GM11168 (cell line): ENCODE data around the gene TTC7B.

Experiments used
- in situ Hi-C: fragments of 300-500 bp; cut with MboI; formaldehyde crosslinking; loops from one replicate; pipeline ENCODE4 v1.12.0; 2022; ENCODE audit warnings: low sequenced_read_pairs; ENCODE audit not compliant: unreplicated experiment

TTC7B gene

GRCh38 chr14:90555126-90556011 lies 260.9 kb downstream of the TTC7B start:
- in situ Hi-C loops: no loop called here

DNA sequence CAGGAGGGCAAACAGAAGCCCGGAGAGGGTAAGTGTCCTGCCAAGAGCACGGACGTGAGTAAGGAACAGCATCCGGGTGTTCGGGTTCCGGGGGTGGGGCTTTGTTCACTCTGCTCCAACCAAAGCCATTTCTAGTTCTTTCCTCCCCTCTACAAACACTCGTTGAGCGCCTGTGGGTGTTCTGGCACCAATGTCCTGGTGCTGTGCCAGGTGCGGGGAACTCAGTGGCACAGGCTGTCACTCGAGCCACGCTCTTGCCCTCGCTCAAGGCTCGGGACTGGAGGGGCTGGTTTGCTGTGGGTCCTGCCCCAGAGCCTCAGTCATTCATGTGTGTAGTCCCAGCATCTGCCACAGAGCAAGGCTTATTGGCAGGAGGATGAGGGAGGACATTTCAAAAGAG lies 261.9 kb downstream of the TTC7B start:
- in situ Hi-C loops: no loop called here

DNA sequence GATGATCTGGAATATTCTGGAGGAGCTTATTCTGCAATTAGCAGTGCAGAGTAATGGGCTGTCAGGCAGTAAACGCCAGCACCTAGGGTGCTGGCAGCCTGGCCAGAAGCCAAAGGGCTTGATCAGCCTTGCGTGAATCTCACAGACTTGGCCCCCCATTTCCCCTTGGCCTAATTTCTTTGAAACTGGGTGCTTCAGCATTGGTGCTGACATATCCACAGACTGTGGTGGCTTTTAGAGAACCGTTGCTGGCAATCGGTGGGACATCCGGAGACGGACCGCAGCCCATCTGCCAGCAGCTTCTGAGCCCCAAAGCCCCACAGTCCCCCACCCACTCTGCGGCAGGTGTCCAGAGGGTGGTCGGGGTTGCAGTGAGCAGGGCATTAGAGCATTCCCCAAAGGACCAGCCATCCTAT lies 262.3 kb downstream of the TTC7B start:
- in situ Hi-C loops: no loop called here

- in situ Hi-C loops: no loop called here
Observed at GRCh38 chr14:90553298-90553920, 262.8 kb downstream of the TTC7B start.

GRCh38 chr14:90552465-90553297 lies 263.5 kb downstream of the TTC7B start:
- in situ Hi-C loops: no loop called here

DNA sequence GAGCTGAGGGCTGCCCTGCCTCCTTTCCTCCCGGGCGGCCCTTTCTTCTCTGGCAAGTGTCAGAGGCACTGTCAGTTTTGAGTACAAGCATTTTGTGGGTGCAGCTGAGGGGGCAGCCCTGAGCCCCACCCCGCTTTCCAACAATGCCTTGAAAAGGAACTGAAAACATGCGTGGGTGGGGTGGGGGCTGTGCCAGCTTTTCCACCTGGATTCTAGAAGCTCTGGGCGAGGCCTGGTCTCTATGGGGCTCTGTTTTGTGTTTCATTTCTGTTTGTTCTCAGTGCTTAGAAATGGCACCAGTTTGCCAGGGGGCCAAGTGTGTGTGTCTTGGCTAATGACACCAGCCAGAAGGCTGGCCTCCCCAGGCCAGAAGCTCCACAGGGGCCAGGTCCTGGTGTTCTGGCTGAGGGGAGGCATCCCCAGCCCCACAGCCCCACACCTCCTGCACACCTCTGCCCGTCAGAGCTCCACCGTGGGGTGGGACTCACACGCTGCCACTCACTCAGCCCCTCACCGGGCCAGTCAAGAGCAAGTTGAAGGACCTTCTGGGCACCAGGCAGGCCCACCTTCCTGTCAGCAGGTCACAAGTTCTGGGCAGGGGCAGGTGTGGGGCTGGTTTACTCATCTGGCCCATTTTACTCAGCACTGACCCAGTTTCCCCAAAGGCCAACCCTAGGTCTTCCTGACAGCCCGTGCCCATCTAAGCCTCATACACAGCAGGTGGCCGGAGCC lies 264.3 kb downstream of the TTC7B start:
- in situ Hi-C loops: no loop called here

DNA sequence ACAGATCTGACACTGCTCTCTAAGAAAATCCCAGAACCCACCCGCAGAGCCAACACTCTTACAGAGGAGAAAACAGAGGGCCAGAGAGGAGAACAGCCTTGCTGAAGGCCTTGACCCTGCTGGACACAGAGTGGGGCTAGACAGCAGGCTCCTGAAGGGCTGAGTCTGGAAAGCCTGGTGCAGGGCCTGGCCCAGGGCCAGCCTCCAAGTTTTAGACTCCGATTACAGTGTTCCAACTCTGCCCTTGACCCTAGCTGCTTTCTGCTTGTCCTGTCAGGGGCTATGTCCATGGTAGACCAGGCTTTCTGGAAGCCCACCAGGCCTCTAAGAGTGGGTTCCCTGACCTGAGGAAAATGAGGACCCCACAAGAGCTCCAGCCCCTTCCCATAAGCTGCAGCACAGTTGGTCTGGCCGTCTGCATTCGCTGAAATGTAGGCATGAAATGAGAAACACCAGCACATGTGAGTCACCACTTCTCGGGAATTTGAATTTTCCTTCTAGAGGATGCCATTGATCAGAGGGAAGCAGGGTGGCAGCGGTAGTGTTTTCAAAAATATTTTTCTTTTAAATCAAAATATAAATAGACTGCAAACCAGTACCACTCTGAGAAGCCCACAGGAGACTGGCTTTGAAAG lies 265.0 kb downstream of the TTC7B start:
- in situ Hi-C loops: no loop called here

- in situ Hi-C loops: no loop called here
Observed at GRCh38 chr14:90549794-90550641, 266.2 kb downstream of the TTC7B start.

GRCh38 chr14:90548455-90548854 lies 267.8 kb downstream of the TTC7B start:
- in situ Hi-C loops: no loop called here

DNA sequence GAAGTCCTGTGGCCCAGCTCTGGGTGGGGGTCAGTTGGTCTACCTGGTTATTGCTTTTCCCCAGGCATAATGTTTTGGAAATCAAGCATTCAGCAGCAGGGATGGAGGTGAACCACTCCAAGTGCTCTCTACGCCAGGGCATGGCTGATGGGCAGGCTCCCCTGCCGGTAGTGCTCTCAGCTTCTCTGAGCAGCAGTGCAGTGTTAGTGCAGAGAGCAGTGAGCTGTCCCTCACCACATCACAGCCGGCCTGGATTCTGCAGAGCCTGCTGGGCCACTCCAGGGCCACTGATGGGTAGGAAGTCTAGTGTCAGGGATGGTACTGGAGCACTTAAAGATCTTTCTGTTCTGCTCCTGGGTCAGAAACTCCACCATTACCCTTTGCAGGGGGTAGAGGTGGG lies 268.3 kb downstream of the TTC7B start:
- in situ Hi-C loops: no loop called here

DNA sequence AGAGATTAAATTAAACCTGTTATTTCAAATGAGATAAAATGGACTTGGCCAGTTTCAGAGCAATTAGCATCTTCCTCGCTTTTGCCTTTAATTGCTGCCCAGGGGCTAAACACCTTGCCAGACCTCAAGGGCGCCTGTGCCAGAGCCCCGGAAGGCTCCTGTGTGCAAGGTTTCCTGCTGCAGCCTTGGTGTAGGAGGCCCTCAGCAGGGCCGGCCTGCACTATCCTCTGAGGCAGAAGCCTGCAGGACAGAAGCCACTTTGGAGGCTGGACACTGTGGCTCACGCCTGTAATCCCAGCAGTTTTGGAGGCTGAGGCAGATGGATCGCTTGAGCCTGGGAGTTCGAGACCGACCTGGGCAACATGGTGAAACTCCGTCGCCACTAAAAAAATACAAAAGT lies 269.0 kb downstream of the TTC7B start:
- in situ Hi-C loops: no loop called here

DNA sequence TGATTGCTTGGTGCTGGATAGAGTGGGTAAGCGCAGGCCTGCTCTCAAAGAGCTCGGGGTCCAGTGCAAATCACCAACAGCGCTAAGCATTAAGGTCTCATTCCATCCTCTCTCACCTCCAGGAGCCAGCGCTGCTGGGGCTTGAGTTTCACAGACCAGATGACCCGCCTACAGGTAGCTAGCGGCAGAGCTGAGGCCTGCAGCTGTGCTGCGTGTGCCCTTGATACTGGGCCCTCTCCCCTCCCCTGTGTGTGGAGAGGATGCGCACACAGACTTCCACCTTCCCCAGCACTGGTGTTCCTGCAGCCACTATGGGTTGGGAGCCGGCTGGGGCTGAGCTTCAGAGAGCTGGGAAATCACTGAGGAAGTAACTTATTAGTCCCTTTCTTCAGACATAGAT lies 269.5 kb downstream of the TTC7B start:
- in situ Hi-C loops: no loop called here

GRCh38 chr14:90545966-90546751 lies 270.1 kb downstream of the TTC7B start:
- in situ Hi-C loops: no loop called here

DNA sequence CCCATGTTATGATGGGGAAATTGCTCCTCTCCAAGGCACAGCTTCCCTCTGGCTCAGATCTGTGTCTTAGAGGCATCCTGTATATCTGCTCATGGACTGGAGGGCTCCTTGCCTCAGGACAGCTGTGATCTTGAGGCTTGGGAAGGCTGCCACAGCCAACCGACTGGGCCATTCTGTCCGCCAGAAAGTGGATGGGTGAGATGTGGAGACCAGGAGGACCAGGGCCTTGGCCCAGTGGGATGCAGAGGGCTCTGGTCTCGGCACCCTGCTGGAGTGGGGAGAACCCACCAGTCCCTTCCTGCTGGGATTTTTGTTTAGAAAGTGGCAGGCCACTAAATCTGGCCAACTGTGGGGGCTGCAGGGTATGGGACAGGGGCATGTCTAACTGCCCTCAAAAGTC lies 270.8 kb downstream of the TTC7B start:
- in situ Hi-C loops: no loop called here

DNA sequence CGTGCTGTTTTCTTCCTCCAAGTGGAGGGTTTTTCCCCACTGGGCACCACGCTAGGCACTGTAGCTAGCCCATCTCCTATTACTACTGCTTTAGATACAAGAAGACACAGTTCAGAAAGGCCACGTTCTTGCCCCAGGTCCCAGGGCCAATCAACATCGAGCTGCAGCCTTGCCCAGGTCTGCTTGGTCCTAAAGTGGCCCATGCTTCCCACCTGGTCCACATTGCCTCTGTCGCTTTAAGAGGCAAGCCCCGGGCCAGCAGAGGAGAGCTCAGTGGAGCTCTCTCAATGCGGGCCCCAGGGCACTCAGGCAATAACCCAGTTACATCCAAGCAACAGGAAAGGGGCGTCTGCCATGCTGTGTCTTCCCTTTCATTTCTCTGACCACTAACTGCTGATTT lies 271.3 kb downstream of the TTC7B start:
- in situ Hi-C loops: no loop called here

DNA sequence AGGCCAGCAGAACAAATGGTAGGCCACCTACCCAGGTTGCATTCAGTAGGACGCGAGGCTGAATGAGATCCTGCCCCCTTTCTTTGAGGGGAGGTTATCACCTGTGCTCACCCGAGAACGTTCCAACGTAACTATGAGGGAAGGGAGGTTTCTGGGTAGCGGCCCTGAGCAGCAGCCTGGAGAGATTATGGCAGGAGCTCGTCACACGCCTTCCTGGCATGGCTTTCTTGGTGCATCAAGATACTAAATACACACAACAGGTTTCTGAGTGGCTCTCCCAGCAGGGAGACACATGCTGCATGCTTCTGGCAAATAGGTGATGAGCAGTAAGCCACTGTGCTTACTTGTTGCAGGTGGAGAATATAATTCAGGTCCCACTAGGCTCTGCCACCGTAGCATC lies 271.7 kb downstream of the TTC7B start:
- in situ Hi-C loops: no loop called here

- in situ Hi-C loops: no loop called here
Observed at GRCh38 chr14:90543876-90544275, 272.4 kb downstream of the TTC7B start.

- in situ Hi-C loops: no loop called here
Observed at GRCh38 chr14:90541076-90541634, 275.1 kb downstream of the TTC7B start.
